K562 (cell line): ENCODE data around the gene MINK1. TPM values are rescaled to one million over a fixed set of nuclear protein-coding genes. Genes with fewer than 3 reads are reported as not detected.

Experiments used
- ARID1B ChIP-seq: fragments of 450-650 bp; IDR thresholded peaks from 2 replicates; pipeline ENCODE4 v1.6.1; 2016; ENCODE audit warnings: antibody characterized with exemption, mild to moderate bottlenecking, inconsistent platforms
- CHCHD3 ChIP-seq: fragments of 250-450 bp; sonication (Bioruptor Pico); IDR thresholded peaks from 2 replicates; pipeline ENCODE4 v2.1.2; 2022; ENCODE audit warnings: mild to moderate bottlenecking
- HMG20A ChIP-seq: fragments of 450-650 bp; formaldehyde crosslinking; conservative IDR thresholded peaks from 2 replicates; pipeline ENCODE4 v1.4.0; 2020; ENCODE audit warnings: mild to moderate bottlenecking, mixed read lengths
- LARP7 ChIP-seq: fragments of 450-650 bp; IDR thresholded peaks from 2 replicates; pipeline ENCODE4 v1.6.1; 2016
- MYC ChIP-seq, 2 experiments: fragments of 250-450 bp in 1 of 2; sonication (Bioruptor Pico) in 1 of 2; IDR thresholded peaks; 2 replicates each; pipeline versions ENCODE4 v1.5.1 to v1.6.1; 2012 to 2021; ENCODE audit warnings: low read depth in 2 of 2, borderline replicate concordance in 1 of 2, improper control_type of control experiment in 1 of 2, low read length in 1 of 2, mild to moderate bottlenecking in 1 of 2, moderate library complexity in 1 of 2
- POLR2A ChIP-seq: fragments of 450-650 bp; conservative IDR thresholded peaks from 2 replicates; pipeline ENCODE4 v1.6.1; 2016
- POLR2AphosphoS5 ChIP-seq: IDR thresholded peaks from 2 replicates; pipeline ENCODE4 v1.6.1; 2011; ENCODE audit warnings: mild to moderate bottlenecking, low read depth, low read length, moderate library complexity; ENCODE audit not compliant: control insufficient read depth, insufficient read depth
- PURB ChIP-seq: sonication (generic); formaldehyde crosslinking; IDR thresholded peaks from 2 replicates; pipeline ENCODE4 v1.9.0; 2021; ENCODE audit warnings: low read depth, mild to moderate bottlenecking, missing genetic modification reagents
- TFAM ChIP-seq: fragments of 250-450 bp; sonication (Bioruptor Pico); conservative IDR thresholded peaks from 2 replicates; pipeline ENCODE4 v1.5.0; 2021; ENCODE audit warnings: mild to moderate bottlenecking, moderate library complexity
- ZNF134 ChIP-seq: fragments of 250-450 bp; sonication (Bioruptor Pico); conservative IDR thresholded peaks from 2 replicates; pipeline ENCODE4 v1.4.0; 2020
- ZNF41 ChIP-seq: fragments of 250-450 bp; sonication (Bioruptor Pico); conservative IDR thresholded peaks from 2 replicates; pipeline ENCODE4 v1.4.0; 2020; ENCODE audit warnings: mild to moderate bottlenecking
- ZNF436 ChIP-seq: fragments of 250-450, 450-650 bp; sonication (Bioruptor Pico); formaldehyde crosslinking; IDR thresholded peaks from 2 replicates; pipeline ENCODE4 v1.7.0; 2020; ENCODE audit warnings: mild to moderate bottlenecking
- ZNF444 ChIP-seq: fragments of 250-450 bp; sonication (Bioruptor Pico); IDR thresholded peaks from 2 replicates; pipeline ENCODE4 v1.4.0; 2020; ENCODE audit warnings: mild to moderate bottlenecking, moderate library complexity
- ZNF551 ChIP-seq: fragments of 250-450 bp; sonication (Bioruptor Pico); IDR thresholded peaks from 2 replicates; pipeline ENCODE4 v1.5.0; 2021; ENCODE audit warnings: mild to moderate bottlenecking, moderate library complexity
- polyA plus RNA-seq, 8 experiments: library from polyadenylated mRNA; depleted of rRNA in 4 of 8; stranded (reverse) in 5 of 8; unstranded in 3 of 8; fragments of >200 nt; fragmentation: Nextera tagmentation in 2 of 8; fragmentation: Illumina TruSeq in 1 of 8; extraction: Ambion mirVana in 2 of 8; extraction: Trizol in 1 of 8; gene quantifications; 2 replicates each; pipeline versions ENCODE4 v1.2.1 to v1.2.3, GENCODE V29; 2011 to 2014; ENCODE audit warnings: inconsistent platforms in 1 of 8, missing spikeins in 1 of 8
- total RNA-seq, 7 experiments: library from RNA; depleted of rRNA in 6 of 7; stranded (reverse); fragments of >200 nt in 6 of 7; fragmentation: Illumina TruSeq in 2 of 7; extraction: Trizol in 2 of 7; gene quantifications; 2 replicates each; pipeline versions ENCODE4 v1.2.1 to v1.2.3, GENCODE V29; 2011 to 2021; ENCODE audit warnings: low replicate concordance in 1 of 7
- TF ChIP-seq, protein P1 (sequence below): fragments of 150-350 bp; IDR thresholded peaks from 2 replicates; pipeline ENCODE4 v1.6.1; 2014; ENCODE audit warnings: low read depth, mild to moderate bottlenecking, low read length, borderline replicate concordance
- TF ChIP-seq, protein P2 (sequence below): fragments of 450-650 bp; IDR thresholded peaks from 2 replicates; pipeline ENCODE4 v1.6.1; 2018; ENCODE audit warnings: mild to moderate bottlenecking, low read depth; ENCODE audit not compliant: partially characterized antibody
- TF ChIP-seq, protein P3 (sequence below), 3 experiments: fragments of 200-800 bp in 1 of 3; sonication (Bioruptor generic) in 1 of 3; sonication (generic) in 1 of 3; formaldehyde crosslinking in 1 of 3; IDR thresholded peaks; 2 replicates each; pipeline versions ENCODE4 v1.6.1 to v1.8.0; 2016 to 2022; ENCODE audit warnings: mild to moderate bottlenecking in 2 of 3, missing compliant biosample characterization in 2 of 3, missing genetic modification characterization in 2 of 3, missing genetic modification reagents in 1 of 3
- TF ChIP-seq, protein P4 (sequence below): fragments of 450-650 bp; IDR thresholded peaks from one replicate; pipeline ENCODE4 v1.6.1; 2018; ENCODE audit warnings: mild to moderate bottlenecking, moderate library complexity; ENCODE audit not compliant: partially characterized antibody

MINK1 gene
- total and polyA plus RNA-seq, 9 of the 15 experiments (the other 6 are each of a cell fraction or from before 2014, with no cell fraction given) = 0.11 to 54.2 (median 14.9) TPM

DNA sequence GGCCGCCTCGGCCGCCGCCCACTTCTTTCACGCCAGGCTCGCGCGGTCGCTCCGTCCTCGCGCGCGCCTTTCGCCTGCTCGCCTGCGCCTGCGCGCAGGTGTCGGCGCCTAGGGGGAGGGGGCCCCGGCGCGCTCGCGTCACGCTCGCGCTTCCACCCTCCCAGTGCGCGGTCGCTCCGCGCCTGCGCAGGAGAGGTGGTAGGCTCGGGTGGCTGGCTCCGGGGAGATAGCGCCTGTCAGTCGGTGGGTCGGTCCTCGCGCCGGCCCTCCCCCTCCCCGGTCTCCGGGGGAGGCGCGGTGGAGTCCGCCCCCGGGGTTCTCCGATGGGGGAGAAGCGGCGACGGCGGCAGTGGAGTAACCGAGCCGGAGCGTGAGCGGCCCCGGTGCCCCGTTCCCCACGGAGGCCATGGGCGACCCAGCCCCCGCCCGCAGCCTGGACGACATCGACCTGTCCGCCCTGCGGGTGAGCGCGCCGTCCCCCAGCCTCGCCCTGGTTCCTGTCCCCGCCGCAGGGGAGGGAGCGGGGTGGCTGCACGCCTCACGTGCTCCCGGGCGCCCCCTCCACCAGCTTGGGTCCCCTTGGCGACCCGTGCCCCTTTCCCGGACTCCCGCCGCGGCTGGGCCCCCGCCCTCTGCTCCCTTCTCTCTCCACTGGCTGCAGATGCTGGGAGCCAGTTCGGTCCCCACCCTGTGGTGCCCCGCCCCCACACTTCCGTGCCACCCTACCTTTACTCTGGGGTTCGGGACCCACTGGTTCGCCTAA lies at the start of gene MINK1 (continued):
- TF ChIP-seq, protein P1, sequence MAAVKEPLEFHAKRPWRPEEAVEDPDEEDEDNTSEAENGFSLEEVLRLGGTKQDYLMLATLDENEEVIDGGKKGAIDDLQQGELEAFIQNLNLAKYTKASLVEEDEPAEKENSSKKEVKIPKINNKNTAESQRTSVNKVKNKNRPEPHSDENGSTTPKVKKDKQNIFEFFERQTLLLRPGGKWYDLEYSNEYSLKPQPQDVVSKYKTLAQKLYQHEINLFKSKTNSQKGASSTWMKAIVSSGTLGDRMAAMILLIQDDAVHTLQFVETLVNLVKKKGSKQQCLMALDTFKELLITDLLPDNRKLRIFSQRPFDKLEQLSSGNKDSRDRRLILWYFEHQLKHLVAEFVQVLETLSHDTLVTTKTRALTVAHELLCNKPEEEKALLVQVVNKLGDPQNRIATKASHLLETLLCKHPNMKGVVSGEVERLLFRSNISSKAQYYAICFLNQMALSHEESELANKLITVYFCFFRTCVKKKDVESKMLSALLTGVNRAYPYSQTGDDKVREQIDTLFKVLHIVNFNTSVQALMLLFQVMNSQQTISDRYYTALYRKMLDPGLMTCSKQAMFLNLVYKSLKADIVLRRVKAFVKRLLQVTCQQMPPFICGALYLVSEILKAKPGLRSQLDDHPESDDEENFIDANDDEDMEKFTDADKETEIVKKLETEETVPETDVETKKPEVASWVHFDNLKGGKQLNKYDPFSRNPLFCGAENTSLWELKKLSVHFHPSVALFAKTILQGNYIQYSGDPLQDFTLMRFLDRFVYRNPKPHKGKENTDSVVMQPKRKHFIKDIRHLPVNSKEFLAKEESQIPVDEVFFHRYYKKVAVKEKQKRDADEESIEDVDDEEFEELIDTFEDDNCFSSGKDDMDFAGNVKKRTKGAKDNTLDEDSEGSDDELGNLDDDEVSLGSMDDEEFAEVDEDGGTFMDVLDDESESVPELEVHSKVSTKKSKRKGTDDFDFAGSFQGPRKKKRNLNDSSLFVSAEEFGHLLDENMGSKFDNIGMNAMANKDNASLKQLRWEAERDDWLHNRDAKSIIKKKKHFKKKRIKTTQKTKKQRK = no peak
- TF ChIP-seq ZNF551 (no peak), PURB (CRISPR knock-in tag) (no peak), ZNF436 (CRISPR knock-in tag) (no peak), ZNF444 (CRISPR knock-in tag) (no peak), ARID1B (no peak; the same call in 1 of the 2 replicates), POLR2A (0 out of 2 replicates have a peak, but pooled peaks have one; percentile 53), CHCHD3 (CRISPR knock-in tag) (no peak), HMG20A (CRISPR knock-in tag) (no peak), MYC (IDR thresholded peaks at IDR 0.05; ENCODE audit: low read depth, low read length) (no peak; the same call in none of the 2 replicates), MYC (CRISPR knock-in tag; IDR thresholded peaks at IDR 0.05; ENCODE audit: borderline replicate concordance, low read depth) (no peak), TFAM (no peak), POLR2AphosphoS5 (no peak), ZNF41 (no peak), ZNF134 (CRISPR knock-in tag) (no peak), LARP7 (no peak)
- TF ChIP-seq, protein P2, sequence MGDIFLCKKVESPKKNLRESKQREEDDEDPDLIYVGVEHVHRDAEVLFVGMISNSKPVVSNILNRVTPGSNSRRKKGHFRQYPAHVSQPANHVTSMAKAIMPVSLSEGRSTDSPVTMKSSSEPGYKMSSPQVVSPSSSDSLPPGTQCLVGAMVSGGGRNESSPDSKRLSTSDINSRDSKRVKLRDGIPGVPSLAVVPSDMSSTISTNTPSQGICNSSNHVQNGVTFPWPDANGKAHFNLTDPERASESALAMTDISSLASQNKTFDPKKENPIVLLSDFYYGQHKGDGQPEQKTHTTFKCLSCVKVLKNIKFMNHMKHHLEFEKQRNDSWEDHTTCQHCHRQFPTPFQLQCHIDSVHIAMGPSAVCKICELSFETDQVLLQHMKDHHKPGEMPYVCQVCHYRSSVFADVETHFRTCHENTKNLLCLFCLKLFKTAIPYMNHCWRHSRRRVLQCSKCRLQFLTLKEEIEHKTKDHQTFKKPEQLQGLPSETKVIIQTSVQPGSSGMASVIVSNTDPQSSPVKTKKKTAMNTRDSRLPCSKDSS = no peak
- TF ChIP-seq, protein P3, sequence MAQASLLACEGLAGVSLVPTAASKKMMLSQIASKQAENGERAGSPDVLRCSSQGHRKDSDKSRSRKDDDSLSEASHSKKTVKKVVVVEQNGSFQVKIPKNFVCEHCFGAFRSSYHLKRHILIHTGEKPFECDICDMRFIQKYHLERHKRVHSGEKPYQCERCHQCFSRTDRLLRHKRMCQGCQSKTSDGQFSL (CRISPR knock-in tag; IDR thresholded peaks at IDR 0.05) = no peak; the same call in 1 of the 2 replicates
- TF ChIP-seq, protein P3 (tag; IDR thresholded peaks at IDR 0.05) = no peak
- TF ChIP-seq, protein P4, sequence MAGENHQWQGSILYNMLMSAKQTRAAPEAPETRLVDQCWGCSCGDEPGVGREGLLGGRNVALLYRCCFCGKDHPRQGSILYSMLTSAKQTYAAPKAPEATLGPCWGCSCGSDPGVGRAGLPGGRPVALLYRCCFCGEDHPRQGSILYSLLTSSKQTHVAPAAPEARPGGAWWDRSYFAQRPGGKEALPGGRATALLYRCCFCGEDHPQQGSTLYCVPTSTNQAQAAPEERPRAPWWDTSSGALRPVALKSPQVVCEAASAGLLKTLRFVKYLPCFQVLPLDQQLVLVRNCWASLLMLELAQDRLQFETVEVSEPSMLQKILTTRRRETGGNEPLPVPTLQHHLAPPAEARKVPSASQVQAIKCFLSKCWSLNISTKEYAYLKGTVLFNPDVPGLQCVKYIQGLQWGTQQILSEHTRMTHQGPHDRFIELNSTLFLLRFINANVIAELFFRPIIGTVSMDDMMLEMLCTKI = no peak
